HEK293 (cell line): ENCODE results near the gene OR52E2.

ENCODE experiments used
- CTCF ChIA-PET: fragments of 350-600 bp; formaldehyde crosslinking; extraction: SDS; loops from one replicate; lab custom pipeline; 2021; ENCODE audit warnings: antibody characterized with exemption; lab: Yijun Ruan, JAX
- POLR2A ChIA-PET: fragments of 300-600 bp; formaldehyde crosslinking; extraction: SDS; loops from one replicate; lab custom pipeline; 2020; ENCODE audit warnings: antibody characterized with exemption, inconsistent platforms; lab: Yijun Ruan, JAX
- H3K27ac ChIP-seq: fragments of 200-500 bp; sonication (Bioruptor generic); 2 replicates; pipeline ENCODE4 v1.5.1; 2014; ENCODE audit warnings: low read depth, low read length, control low read depth, inconsistent platforms; ENCODE audit errors: extremely low read depth
- H3K36me3 ChIP-seq, 2 experiments: fragments of 200-500 bp in 1 of 2; sonication (Bioruptor generic) in 1 of 2; 1 replicate in 1 of 2; 2 replicates in 1 of 2; pipeline ENCODE4 v1.5.1; 2014 to 2017; ENCODE audit warnings: inconsistent platforms in 2 of 2, low read length in 2 of 2; ENCODE audit not compliant: control insufficient read depth in 2 of 2, insufficient read depth in 1 of 2
- H3K4me1 ChIP-seq: fragments of 200-500 bp; sonication (Bioruptor generic); 2 replicates; pipeline ENCODE4 v1.5.1; 2014; ENCODE audit warnings: mild to moderate bottlenecking, low read length, inconsistent platforms; ENCODE audit not compliant: control insufficient read depth, insufficient read depth
- H3K4me3 ChIP-seq: 2 replicates; pipeline ENCODE4 v1.5.1; 2011; ENCODE audit warnings: low read depth, mild to moderate bottlenecking, control low read depth, low read length, moderate library complexity
- H3K9me3 ChIP-seq: fragments of 200-500 bp; sonication (Bioruptor generic); 2 replicates; pipeline ENCODE4 v1.5.1; 2014; ENCODE audit warnings: low read depth, low read length, inconsistent platforms; ENCODE audit not compliant: control insufficient read depth, insufficient read depth
- KLF16 ChIP-seq: fragments of 450-650 bp; formaldehyde crosslinking; IDR thresholded peaks from 2 replicates; pipeline ENCODE4 v1.5.1; 2017; ENCODE audit warnings: missing biosample characterization, missing genetic modification characterization
- KLF8 ChIP-seq: fragments of 450-650 bp; formaldehyde crosslinking; IDR thresholded peaks from 2 replicates; pipeline ENCODE4 v1.5.1; 2016; ENCODE audit warnings: missing biosample characterization, missing genetic modification characterization
- OSR2 ChIP-seq: fragments of 450-650 bp; formaldehyde crosslinking; IDR thresholded peaks from 2 replicates; pipeline ENCODE4 v1.5.1; 2016; ENCODE audit warnings: missing biosample characterization, missing genetic modification characterization
- WT1 ChIP-seq: fragments of 450-650 bp; formaldehyde crosslinking; IDR thresholded peaks from 2 replicates; pipeline ENCODE4 v1.5.1; 2016; ENCODE audit warnings: missing biosample characterization, missing genetic modification characterization
- YY1 ChIP-seq: fragments of 450-650 bp; formaldehyde crosslinking; IDR thresholded peaks from 2 replicates; pipeline ENCODE4 v1.5.1; 2018; ENCODE audit warnings: missing biosample characterization, missing genetic modification characterization
- ZBTB26 ChIP-seq: fragments of 450-650 bp; formaldehyde crosslinking; optimal IDR thresholded peaks from 2 replicates; pipeline ENCODE3; 2016; ENCODE audit warnings: missing biosample characterization, mild to moderate bottlenecking, missing genetic modification characterization
- ZFHX2 ChIP-seq: fragments of 450-650 bp; formaldehyde crosslinking; conservative IDR thresholded peaks from 2 replicates; pipeline ENCODE4 v1.5.1; 2016; ENCODE audit warnings: missing biosample characterization, missing genetic modification characterization
- ZFP37 ChIP-seq: fragments of 450-650 bp; formaldehyde crosslinking; IDR thresholded peaks from 2 replicates; pipeline ENCODE4 v1.5.1; 2016; ENCODE audit warnings: missing biosample characterization, missing genetic modification characterization
- ZNF138 ChIP-seq: fragments of 450-650 bp; formaldehyde crosslinking; IDR thresholded peaks from 2 replicates; pipeline ENCODE4 v1.5.1; 2016; ENCODE audit warnings: missing biosample characterization, missing genetic modification characterization, borderline replicate concordance
- ZNF19 ChIP-seq: fragments of 450-650 bp; formaldehyde crosslinking; IDR thresholded peaks from 2 replicates; pipeline ENCODE4; 2016; ENCODE audit warnings: missing biosample characterization, missing genetic modification characterization, low read depth
- ZNF214 ChIP-seq: fragments of 450-650 bp; formaldehyde crosslinking; IDR thresholded peaks from 2 replicates; pipeline ENCODE4 v1.5.1; 2017; ENCODE audit warnings: missing biosample characterization, mild to moderate bottlenecking, missing genetic modification characterization, borderline replicate concordance
- ZNF324 ChIP-seq: fragments of 450-650 bp; formaldehyde crosslinking; IDR thresholded peaks from 2 replicates; pipeline ENCODE4 v1.5.1; 2016; ENCODE audit warnings: missing biosample characterization, missing genetic modification characterization
- ZNF341 ChIP-seq: fragments of 450-650 bp; formaldehyde crosslinking; IDR thresholded peaks from 2 replicates; pipeline ENCODE4; 2016; ENCODE audit warnings: low read depth, missing biosample characterization, missing genetic modification characterization
- ZNF394 ChIP-seq: fragments of 450-650 bp; formaldehyde crosslinking; IDR thresholded peaks from 2 replicates; pipeline ENCODE4 v1.5.1; 2016; ENCODE audit warnings: missing biosample characterization, missing genetic modification characterization, mild to moderate bottlenecking, moderate library complexity, borderline replicate concordance
- ZNF514 ChIP-seq: fragments of 450-650 bp; formaldehyde crosslinking; IDR thresholded peaks from 2 replicates; pipeline ENCODE4 v1.5.1; 2016; ENCODE audit warnings: missing biosample characterization, missing genetic modification characterization
- ZNF549 ChIP-seq: fragments of 450-650 bp; IDR thresholded peaks from 2 replicates; pipeline ENCODE4 v1.5.1; 2018; ENCODE audit warnings: missing biosample characterization, missing genetic modification characterization, mild to moderate bottlenecking, inconsistent platforms, moderate library complexity
- ZNF624 ChIP-seq: fragments of 450-650 bp; formaldehyde crosslinking; IDR thresholded peaks from 2 replicates; pipeline ENCODE4 v1.5.1; 2017; ENCODE audit warnings: missing biosample characterization, missing genetic modification characterization
- ZNF658 ChIP-seq: fragments of 450-650 bp; formaldehyde crosslinking; IDR thresholded peaks from 2 replicates; pipeline ENCODE4; 2016; ENCODE audit warnings: missing biosample characterization, missing genetic modification characterization
- ZNF670 ChIP-seq: fragments of 450-650 bp; formaldehyde crosslinking; IDR thresholded peaks from 2 replicates; pipeline ENCODE4 v1.5.1; 2016; ENCODE audit warnings: missing biosample characterization, missing genetic modification characterization, low read depth
- ZNF692 ChIP-seq: fragments of 450-650 bp; formaldehyde crosslinking; IDR thresholded peaks from 2 replicates; pipeline ENCODE4 v1.5.1; 2016; ENCODE audit warnings: missing biosample characterization, missing genetic modification characterization
- ZNF747 ChIP-seq: fragments of 450-650 bp; formaldehyde crosslinking; IDR thresholded peaks from 2 replicates; pipeline ENCODE4 v1.5.1; 2016; ENCODE audit warnings: missing biosample characterization, missing genetic modification characterization
- ZNF785 ChIP-seq: fragments of 450-650 bp; formaldehyde crosslinking; IDR thresholded peaks from 2 replicates; pipeline ENCODE4 v1.5.1; 2016; ENCODE audit warnings: missing biosample characterization, missing genetic modification characterization
- TF ChIP-seq, protein P1 (sequence below): fragments of 450-650 bp; formaldehyde crosslinking; IDR thresholded peaks from 2 replicates; pipeline ENCODE4 v1.5.1; 2017; ENCODE audit warnings: missing biosample characterization, missing genetic modification characterization
- TF ChIP-seq, protein P2 (sequence below): fragments of 450-650 bp; formaldehyde crosslinking; IDR thresholded peaks from 2 replicates; pipeline ENCODE4 v1.5.1; 2017; ENCODE audit warnings: missing biosample characterization, missing genetic modification characterization
- TF ChIP-seq, protein P3 (sequence below): fragments of 450-650 bp; formaldehyde crosslinking; IDR thresholded peaks from 2 replicates; pipeline ENCODE4 v1.5.1; 2016; ENCODE audit warnings: missing biosample characterization, missing genetic modification characterization

The OR52E2 gene

GRCh38 chr11:5071799-5072198, 12.4 kb upstream of the OR52E2 start:
- no peak overlapping the region for H3K27ac ChIP-seq
- ChIA-PET CTCF (no interaction called here), POLR2A (no interaction called here)
- no peak overlapping the region for H3K4me3 ChIP-seq
- no peaks in the 10 kb centered on the region for H3K9me3 ChIP-seq
- no peaks in the 10 kb centered on the region for H3K4me1 ChIP-seq
- no peaks in the 10 kb centered on the region for H3K36me3 ChIP-seq
- TF ChIP-seq KLF8 (tag by site-specific recombination): no peak
- TF ChIP-seq, protein P1, sequence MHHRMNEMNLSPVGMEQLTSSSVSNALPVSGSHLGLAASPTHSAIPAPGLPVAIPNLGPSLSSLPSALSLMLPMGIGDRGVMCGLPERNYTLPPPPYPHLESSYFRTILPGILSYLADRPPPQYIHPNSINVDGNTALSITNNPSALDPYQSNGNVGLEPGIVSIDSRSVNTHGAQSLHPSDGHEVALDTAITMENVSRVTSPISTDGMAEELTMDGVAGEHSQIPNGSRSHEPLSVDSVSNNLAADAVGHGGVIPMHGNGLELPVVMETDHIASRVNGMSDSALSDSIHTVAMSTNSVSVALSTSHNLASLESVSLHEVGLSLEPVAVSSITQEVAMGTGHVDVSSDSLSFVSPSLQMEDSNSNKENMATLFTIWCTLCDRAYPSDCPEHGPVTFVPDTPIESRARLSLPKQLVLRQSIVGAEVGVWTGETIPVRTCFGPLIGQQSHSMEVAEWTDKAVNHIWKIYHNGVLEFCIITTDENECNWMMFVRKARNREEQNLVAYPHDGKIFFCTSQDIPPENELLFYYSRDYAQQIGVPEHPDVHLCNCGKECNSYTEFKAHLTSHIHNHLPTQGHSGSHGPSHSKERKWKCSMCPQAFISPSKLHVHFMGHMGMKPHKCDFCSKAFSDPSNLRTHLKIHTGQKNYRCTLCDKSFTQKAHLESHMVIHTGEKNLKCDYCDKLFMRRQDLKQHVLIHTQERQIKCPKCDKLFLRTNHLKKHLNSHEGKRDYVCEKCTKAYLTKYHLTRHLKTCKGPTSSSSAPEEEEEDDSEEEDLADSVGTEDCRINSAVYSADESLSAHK (tag by site-specific recombination): no peak
- no peak for TF ChIP-seq ZNF19 (tag by site-specific recombination)
- TF ChIP-seq ZNF658 (tag by site-specific recombination): no peak
- TF ChIP-seq ZFHX2 (tag by site-specific recombination): no peak
- no peak for TF ChIP-seq ZBTB26 (tag by site-specific recombination)
- TF ChIP-seq ZNF324 (tag by site-specific recombination): no peak
- no peak for TF ChIP-seq ZNF785 (tag by site-specific recombination)
- no peak for TF ChIP-seq ZNF394 (tag by site-specific recombination)
- TF ChIP-seq KLF16 (tag by site-specific recombination): no peak
- no peak for TF ChIP-seq ZNF341
- TF ChIP-seq ZNF670 (tag by site-specific recombination): no peak
- no peak for TF ChIP-seq ZNF747 (tag by site-specific recombination)
- no peak for TF ChIP-seq ZNF692 (tag by site-specific recombination)
- TF ChIP-seq ZNF214 (tag by site-specific recombination): no peak
- no peak for TF ChIP-seq ZNF138 (tag by site-specific recombination)
- TF ChIP-seq ZNF624 (tag by site-specific recombination): no peak
- TF ChIP-seq, all 188 proteins: peak for 0

GRCh38 chr11:5069272-5069671, 9.8 kb upstream of the OR52E2 start, which contains the start of gene OR52E1:
TSS of gene OR52E1 (plus strand) at chr11:5069572.
- H3K36me3 ChIP-seq: no peaks in the 10 kb centered on the region
- POLR2A ChIA-PET: no interaction called here
- H3K9me3 ChIP-seq: no peaks in the 10 kb centered on the region
- H3K4me1 ChIP-seq: no peaks in the 10 kb centered on the region
- H3K4me3 ChIP-seq: no peak within 1 kb of the TSS
- CTCF ChIA-PET: no interaction called here
- no peak within 1 kb of the TSS for H3K27ac ChIP-seq
- TF ChIP-seq, protein P2, sequence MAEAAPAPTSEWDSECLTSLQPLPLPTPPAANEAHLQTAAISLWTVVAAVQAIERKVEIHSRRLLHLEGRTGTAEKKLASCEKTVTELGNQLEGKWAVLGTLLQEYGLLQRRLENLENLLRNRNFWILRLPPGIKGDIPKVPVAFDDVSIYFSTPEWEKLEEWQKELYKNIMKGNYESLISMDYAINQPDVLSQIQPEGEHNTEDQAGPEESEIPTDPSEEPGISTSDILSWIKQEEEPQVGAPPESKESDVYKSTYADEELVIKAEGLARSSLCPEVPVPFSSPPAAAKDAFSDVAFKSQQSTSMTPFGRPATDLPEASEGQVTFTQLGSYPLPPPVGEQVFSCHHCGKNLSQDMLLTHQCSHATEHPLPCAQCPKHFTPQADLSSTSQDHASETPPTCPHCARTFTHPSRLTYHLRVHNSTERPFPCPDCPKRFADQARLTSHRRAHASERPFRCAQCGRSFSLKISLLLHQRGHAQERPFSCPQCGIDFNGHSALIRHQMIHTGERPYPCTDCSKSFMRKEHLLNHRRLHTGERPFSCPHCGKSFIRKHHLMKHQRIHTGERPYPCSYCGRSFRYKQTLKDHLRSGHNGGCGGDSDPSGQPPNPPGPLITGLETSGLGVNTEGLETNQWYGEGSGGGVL (tag by site-specific recombination): no peak
- TF ChIP-seq ZFP37 (tag by site-specific recombination) (no peak), WT1 (no peak), ZNF549 (tag by site-specific recombination) (no peak), ZNF514 (tag by site-specific recombination) (no peak), YY1 (no peak), OSR2 (tag by site-specific recombination) (no peak)
- TF ChIP-seq, protein P3, sequence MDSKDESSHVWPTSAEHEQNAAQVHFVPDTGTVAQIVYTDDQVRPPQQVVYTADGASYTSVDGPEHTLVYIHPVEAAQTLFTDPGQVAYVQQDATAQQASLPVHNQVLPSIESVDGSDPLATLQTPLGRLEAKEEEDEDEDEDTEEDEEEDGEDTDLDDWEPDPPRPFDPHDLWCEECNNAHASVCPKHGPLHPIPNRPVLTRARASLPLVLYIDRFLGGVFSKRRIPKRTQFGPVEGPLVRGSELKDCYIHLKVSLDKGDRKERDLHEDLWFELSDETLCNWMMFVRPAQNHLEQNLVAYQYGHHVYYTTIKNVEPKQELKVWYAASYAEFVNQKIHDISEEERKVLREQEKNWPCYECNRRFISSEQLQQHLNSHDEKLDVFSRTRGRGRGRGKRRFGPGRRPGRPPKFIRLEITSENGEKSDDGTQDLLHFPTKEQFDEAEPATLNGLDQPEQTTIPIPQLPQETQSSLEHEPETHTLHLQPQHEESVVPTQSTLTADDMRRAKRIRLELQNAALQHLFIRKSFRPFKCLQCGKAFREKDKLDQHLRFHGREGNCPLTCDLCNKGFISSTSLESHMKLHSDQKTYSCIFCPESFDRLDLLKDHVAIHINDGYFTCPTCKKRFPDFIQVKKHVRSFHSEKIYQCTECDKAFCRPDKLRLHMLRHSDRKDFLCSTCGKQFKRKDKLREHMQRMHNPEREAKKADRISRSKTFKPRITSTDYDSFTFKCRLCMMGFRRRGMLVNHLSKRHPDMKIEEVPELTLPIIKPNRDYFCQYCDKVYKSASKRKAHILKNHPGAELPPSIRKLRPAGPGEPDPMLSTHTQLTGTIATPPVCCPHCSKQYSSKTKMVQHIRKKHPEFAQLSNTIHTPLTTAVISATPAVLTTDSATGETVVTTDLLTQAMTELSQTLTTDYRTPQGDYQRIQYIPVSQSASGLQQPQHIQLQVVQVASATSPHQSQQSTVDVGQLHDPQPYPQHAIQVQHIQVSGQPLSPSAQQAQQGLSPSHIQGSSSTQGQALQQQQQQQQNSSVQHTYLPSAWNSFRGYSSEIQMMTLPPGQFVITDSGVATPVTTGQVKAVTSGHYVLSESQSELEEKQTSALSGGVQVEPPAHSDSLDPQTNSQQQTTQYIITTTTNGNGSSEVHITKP (tag by site-specific recombination): no peak
